ENCODE results near the gene CLEC14A. TPM values are rescaled to one million over a fixed set of nuclear protein-coding genes. Genes with fewer than 3 reads are reported as not detected.

The CLEC14A gene
- total RNA-seq, 1 donor from 2014 or later = 35.6 TPM

DNA sequence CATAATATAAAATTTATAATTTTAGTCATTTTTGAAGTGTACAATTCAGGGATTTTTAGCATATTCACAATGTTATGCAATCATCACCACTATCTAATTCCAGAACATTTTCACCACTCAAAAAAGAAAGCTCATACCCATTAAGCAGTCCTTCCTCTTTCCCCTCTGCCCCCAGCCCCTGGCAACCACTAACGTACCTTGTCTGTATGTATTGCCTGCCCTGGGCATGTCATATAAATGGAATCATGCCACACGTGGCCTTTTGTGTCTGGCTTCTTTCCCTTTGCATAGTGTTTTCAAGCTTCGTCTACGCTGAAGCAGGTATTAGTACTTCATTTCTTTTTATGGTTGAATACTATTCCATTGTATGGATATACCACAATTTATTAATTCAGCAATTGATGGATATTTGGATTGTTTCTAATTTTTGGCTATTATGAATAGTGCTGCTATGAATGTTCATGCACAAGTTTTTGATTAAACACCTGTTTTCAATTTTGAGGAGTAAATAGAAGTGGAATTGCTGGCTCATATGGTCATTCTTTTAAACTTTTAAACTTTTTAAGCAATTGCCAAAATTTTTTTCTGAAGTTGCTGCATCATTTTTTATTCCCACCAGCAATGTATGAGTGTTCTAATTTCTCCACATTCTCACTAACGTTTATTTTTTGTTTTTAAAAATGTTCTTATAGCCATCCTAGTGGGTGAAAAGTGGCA lies 49.8 kb downstream of the CLEC14A start:
- DNase-seq (ENCODE audit: low spot score) = no peak

GRCh38 chr14:38205119-38205813 lies 50.6 kb downstream of the CLEC14A start:
- no peak for DNase-seq (ENCODE audit: low spot score)

DNA sequence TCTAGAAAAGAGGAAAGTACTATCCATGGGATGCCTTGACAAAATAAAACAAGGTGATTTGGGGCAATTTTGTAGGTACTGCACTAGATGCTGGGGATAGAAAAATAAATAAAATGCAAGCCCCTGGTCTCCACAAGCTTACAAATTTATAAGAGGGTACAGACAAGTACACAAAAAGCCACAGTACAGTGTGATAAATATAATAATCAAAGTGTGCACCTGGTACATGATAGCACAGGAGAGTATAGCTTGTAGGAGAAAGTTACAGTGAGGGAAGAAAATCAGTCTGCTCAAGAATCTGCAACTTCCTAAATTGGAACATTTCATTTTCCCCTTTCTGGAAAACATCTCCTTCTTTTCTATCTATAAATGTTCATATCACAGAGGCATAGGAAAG lies 51.2 kb downstream of the CLEC14A start:
- DNase-seq (ENCODE audit: low spot score) = no peak

Other genes starting within 250 kb of the CLEC14A start
- 0.29 TPM for gene SSTR1, start 48.2 kb downstream of the CLEC14A start, total RNA-seq

Data from mesenteric fat pad (tissue), 1 donor.